GM18498 (cell line): ENCODE measurements around the gene UST.
A peak's percentile ranks its signal among the peaks of the same experiment; 100 is the strongest.
"Not testable (repeated sequence)": the region's sequence is repeated elsewhere in the genome, so short reads cannot be mapped to it uniquely, and the experiment has no call there.

Experiments used
- ATAC-seq: cut with Tn5 transposase; IDR thresholded peaks from one replicate; pipeline ENCODE4 v1.9.1; 2021; ENCODE audit warnings: mild to moderate bottlenecking, moderate library complexity; ENCODE audit not compliant: unreplicated experiment

The UST gene

DNA sequence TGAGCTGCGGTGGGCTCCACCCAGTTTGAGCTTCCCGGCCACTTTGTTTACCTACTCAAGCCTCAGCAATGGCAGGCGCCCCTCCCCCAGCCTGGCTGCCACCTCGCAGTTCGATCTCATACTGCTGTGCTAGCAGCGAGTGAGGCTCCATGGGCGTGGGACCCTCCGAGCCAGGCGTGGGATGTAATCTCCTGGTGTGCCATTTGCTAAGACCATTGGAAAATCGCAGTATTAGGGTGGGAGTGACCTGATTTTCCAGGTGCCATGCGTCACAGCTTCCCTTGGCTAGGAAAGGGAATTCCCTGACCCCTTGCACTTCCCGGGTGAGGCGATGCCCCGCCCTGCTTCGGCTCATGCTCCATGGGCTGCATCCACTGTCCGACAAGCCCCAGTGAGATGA, 117.3 kb downstream of the UST start:
- ATAC-seq = not testable (repeated sequence)

DNA sequence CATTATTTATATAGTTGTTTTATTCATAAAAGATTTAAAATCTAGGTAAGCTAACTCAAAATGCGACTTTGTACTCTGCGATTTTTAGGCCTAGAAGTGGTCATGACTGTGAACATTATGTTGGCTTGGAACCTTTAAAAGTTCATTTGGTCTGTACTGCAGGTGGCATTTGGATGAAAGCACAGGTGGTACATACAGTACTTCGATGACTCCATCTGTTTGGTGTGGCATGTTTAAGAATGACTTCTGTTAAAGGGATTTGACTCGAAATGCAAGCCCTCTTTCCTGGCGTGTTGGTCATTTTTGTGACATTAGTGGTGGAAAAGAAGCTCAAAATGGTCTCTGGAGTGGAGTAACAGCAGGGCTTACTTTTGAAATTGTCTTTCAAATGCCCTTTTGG, 118.1 kb downstream of the UST start:
- no peak for ATAC-seq

DNA sequence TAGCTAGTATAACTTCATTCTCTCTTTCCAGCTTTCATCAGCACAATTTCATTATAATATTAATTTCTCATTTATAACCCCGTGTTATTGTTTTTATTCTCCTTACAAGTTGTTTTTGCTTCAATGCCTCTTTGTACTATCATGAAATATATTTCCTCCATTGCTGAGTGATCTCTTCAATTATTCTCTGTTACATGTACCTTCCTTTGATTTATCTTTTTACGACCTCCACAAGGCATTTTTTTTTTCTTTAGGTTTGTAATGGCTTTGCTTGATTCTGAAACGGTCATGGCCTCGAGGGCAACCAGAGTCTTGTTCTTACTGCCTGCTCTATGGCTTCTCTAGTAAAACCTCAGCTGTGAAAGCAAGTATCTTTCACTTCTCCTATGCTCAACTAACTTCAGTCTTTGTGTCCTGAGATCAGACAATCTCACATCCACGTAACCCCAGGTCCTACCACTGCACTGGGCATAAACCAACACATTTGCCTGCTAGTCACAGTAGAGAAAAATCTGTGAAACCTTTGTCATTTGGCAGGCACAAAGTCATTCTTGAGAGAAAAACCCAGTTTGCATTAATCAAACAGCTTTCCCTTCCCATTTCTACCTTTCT, 119.9 kb downstream of the UST start:
- peak; percentile 99 for ATAC-seq

DNA sequence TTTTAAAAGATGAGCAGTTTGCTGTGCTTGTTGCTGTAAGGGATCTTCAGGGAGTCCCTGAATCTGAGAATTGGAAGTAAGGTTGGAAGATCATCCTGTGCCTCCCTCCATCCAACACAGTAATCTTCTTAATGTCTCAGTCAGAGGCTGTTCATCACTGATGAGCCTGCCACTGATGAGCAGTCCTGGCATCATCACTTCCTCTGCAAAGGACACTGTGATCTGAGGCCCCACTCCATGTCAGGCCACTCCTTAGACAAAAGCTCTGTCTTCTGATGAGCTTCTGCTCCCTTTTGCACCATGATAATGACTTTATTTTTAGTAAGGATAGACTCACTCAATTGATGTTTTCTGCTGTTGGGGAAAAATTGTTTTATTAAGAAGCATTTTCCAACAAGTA, 121.0 kb downstream of the UST start:
- ATAC-seq = no peak

DNA sequence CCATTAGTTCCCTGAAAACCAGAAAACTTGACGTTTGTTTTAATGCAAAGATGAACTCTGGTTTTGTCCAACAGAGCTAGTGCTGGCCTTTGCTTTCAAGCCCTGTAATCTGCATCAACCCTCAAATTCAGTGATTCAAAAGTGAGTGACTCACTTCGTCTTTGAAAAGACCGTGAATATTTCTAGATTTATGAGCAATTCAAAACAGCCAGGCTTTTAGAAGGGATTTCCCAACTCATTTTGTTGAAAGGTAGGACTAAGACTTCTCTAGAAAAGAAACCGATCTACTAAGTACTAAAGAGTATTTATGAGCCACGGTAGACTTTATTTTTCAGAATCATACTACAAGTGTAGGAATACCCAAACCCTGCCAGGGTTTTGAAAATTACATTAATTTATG, 121.5 kb downstream of the UST start:
- no peak for ATAC-seq

DNA sequence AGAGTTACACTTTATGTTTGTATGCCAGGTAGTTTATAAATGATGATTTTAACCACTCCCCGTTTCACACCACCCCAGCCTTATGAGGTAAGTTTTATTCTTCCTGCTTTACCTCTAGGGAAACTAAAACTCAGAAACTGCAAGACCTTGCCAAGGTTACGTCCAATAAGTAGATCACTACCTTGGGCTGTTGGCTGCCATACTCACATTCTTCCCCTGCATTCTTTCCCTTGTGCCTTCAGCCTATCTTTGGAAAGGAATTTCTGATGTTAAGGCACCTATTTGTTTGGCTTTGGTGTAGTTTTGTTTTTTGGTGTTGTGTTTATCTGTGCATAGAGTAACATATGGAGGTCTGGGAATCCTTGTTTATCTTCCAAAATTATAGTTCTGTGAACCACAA, 122.1 kb downstream of the UST start:
- no peak for ATAC-seq

DNA sequence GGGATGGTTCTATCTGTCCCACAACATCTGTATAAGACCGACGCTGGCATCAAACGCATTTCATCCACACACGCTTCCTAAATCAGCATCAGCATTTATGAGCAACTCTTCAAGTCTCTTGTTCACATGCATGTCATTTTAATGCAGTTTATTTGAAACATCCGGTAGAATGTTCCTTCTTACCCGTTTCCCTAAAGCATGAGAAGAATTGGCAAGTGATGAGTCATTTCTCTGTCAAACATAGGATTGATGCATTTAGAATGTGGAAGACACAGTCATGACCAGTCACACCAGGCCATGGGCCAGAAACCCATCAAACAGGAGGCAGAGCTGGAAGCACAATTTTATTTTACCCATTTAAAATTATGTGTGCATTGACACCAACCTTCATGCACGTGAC, 122.8 kb downstream of the UST start:
- ATAC-seq = no peak

DNA sequence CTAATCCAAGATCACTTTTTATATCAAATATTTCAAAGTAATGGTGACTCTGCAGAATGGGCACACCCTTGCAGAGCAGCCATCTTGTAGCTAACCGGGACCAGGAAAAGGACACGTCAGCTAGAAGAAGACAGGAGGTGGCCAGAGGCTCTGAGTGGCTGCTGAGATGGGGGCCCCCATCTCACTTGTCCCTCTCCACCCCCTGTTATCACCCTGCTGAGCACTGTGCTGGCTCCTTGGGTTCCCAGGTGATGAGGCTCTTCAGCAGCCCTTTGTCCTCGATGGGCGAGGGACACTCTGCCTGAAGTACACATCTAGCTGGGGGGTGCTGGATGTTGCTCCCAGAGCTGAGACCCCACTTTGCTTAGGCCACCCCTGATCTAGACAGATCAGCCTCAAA, 126.3 kb downstream of the UST start:
- no peak for ATAC-seq

DNA sequence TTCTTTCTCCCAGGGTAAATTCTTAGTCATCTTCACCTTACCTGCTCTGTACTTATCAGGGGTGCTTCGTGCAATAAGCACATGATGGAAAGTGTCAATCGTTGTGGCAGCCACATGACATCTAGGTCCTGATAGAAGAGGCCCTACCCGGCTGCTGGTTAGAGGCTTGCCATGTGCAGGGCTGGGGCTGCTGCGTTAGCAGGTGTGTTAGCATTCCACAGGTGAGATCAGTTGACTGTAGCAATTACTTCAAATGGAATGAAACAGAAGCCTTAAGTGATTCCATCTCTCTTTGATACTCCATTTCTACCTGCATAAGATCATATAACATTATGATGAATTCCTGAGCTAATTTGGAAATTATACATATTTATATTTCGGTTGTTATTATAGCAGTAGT, 127.0 kb downstream of the UST start:
- ATAC-seq = no peak

DNA sequence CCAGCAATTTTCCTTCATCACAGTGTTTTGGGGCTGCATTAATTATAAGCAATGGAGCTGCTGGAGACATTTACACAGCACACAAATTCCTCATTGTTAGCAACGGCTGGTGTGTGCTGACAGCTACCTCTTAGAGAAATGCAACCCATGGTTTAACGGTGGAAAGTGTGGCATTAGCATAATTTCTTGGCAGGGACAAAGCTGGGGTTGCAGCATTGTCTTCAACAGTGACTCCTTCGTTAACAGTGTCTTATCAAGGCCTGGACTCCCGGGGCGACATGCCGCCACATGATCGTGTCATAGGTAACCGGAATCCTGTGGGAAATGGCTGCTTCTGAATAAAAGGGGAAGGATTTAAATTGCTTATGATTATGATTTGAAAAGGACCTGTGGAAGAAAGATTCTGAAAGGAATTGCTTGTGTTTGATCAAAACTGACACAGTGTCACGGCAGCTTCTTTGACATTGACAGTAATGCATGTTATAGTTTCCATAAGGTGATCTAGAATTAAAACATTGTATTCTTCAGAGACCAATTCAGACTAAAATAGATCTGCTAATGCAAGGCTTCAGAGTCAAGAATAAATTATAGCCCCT, 128.0 kb downstream of the UST start:
- ATAC-seq = no peak

DNA sequence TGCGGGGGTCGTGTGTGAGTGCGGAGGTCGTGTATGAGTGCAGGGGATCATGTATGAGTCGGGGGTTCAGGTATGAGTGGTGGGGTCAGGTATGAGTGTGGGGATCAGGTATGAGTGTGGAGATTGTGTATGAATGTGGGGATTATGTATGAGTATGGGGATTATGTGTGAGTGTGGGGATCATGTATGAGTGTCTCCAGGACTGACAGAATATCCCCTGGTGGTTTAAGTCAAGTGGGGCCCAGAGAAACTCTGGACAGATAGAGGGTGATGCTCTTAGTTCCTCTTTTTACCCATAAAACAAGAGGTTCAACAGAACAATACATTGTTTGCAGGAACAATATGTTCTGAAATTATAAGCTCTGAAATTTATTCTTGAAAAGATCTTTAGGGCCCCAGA, 131.9 kb downstream of the UST start:
- ATAC-seq = no peak

DNA sequence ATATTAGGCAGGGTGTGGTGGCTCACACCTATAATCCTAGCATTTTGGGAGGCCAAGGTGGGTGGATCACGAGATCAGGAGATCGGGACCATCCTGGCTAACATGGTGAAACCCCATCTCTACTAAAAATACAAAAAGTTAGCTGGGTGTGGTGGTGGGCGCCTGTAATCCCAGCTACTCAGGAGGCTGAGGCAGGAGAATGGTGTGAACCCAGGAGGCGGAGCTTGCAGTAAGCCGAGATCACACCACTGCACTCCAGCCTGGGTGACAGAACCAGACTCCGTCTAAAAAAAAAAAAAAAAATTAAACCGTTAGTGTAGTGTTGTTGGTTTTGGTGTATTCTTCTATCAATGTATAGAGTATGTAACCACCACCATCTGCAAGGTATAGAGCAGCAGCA, 133.9 kb downstream of the UST start:
- not testable (repeated sequence) for ATAC-seq

DNA sequence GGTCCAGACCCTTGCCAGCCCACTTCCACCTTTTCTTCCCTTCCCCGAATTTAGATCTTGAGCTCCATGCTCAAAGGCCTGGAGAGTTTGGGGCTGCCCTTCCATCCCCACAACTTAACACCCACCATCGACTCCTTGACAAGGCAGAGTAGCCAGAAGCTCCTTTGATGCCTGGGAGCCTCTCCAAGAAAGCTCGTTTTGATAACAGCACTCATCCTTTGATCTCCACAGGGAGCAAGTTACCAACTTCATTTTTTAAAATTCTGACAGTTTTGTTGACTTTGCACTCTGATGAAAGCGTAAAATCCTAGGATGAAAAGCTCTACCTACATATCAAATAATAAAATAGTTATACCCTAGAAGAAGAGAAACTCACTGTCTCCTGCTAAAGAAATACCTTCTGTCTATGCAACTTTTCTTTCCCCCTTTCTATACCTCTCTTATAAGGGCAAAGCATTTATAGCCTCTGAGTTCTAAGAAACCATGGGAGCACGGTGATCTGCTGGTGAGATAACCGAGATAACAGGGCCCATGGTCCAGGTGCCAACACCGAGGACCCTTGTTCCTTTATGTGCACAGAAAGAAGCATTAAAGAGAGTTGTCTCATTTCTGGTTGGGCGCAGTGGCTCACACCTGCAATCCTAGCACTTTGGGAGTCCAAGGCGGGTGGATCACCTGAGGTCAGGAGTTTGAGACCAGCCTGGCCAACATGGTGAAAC, 134.9 kb downstream of the UST start:
- no peak for ATAC-seq

DNA sequence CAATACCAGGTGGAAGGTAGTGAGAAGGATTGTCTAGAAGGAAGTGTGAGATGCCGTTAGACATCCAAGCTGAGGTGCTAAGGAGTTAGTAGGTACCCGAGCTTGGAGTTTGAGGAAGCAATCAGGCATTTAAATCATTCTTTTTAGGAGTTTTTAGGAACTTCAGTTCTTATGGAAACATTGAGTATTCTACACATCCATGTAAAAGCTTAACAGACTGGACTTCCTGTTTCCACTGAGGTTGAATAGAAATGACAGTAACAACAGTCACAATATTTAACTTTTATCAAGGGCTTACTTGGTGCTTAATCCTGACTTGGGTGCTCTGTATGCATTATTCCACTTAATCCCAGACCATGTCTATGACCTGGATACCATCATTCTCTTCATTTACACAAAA, 136.4 kb downstream of the UST start:
- ATAC-seq = no peak

DNA sequence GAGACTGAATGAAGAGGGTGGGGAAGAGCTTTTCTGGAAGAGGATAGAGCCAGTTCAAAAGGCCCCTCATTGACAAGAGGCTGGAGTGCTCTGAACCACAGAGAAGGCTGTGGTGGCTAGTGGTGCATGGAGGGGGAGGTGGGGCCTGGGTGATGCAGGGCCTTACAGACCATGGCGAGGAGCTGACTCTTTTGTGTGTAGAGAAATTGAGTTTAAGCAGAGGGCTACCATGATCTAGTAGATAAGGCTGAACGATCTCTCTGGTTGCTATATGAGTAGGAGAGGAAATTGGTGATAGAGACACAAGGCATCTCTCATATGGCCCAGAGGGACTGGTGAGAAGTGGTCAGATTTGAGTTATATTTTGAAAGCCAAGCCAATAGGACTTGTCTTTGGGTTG, 137.6 kb downstream of the UST start:
- peak; percentile 76 for ATAC-seq

DNA sequence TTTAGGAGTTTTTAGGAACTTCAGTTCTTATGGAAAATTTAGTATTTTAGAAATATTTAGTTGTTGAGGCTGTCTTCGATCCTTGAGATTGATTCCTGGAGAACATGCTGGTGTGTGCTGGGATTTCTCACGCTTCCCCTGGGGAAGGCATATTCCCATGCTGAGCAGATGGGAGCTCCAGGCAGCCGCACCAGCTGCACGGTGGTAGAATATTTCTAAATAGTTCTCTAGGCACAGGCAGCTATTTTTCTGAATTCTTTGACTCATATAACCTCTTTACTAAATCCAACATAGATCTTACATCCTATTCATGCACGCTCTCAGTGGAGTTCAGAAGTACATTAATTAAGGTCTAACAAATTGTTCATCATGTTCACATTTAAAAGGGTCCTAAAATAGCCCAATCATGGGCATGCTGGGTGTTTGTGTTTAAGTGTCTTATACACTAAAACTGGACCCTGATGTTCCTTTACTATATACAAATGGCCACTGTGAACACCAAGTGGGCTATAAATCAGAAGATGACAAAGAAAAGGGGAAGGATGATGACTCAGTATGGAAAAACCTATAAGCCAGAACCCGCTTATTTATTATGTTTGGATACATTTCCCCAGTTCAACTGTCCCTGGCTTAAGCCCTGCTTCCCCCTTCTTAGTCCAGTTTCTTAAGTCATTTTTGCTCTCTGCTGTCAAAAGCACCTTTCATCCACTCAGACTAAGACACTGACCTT, 138.5 kb downstream of the UST start:
- no peak for ATAC-seq

DNA sequence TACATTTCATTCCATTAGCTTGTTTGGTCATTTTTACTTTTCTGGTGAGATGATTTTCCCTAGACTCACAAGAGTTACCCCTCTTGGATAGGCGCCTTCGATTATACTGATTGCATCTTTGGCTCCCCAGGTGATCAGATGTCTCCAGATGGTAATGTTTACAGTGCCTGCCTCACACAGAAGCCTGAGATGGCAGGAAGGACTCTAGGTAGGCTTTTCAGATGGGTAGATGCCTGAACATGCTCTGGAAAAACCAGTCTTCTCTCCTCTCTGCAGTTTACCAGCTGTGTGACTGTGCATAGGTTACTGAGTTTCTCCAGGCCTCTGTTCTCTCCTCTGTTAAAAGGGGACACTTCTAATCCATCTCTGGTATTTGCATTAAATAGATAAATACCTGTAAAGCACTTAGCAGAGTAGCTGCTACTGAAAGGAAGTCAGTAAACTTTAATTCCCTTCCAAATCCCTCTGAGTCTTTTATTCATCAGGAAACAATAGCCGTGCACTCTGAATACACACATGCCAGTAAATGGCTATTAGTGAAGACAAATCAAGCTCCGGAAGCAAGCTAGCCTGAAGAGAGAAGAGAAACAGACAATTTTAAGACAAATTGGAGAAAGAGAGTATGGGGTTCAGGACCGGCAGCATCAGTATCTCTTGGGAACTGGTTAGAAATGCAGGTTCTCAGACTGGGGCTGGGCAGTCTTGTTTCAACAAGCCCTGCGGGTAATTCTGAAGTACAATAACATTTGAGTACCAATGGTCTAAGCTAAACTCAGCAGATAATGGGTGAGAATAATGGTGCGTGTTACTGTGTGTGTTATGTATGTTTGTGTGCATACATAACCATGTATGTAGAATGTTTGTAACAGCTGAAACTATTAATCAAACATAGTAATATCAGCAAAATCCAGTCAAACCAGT, 139.4 kb downstream of the UST start:
- no peak for ATAC-seq

DNA sequence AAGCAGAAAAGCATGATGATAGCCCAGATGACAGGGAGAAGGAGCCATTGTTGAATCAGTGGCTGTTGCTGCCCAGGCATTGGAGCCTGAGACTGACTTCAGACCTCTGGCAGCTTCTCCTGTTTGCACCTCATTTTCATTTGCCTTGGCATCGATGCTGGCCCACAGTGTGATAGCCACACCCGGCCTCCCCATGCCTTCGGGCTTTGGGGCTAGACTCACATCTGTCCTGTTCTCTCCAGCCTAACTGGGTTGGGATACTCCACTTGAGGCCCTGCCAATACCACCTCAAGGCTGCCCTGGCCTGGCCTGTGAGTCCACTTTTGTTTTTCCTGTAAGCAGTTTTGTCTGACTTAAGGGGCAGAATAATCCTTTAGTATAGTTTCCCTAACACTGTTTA, 140.4 kb downstream of the UST start:
- no peak for ATAC-seq

DNA sequence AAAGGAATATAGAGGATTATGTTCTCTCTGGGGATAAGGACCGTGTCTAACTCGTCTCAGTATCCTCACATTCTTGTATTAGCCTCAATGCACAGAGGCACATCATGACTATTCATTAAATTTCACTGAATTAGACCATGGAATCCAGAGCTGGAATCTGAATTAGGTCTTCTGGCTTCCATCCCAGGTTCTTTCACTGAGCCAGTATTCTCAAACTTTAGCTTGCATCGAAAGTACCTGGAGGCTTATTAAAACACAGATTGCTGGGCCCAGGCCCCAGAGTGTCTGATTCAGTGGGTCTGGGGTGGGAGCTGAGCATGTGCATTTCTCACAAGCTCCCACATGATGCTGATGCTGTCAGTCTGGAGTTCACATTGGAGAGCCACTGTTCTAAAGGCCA, 142.0 kb downstream of the UST start:
- ATAC-seq = no peak

DNA sequence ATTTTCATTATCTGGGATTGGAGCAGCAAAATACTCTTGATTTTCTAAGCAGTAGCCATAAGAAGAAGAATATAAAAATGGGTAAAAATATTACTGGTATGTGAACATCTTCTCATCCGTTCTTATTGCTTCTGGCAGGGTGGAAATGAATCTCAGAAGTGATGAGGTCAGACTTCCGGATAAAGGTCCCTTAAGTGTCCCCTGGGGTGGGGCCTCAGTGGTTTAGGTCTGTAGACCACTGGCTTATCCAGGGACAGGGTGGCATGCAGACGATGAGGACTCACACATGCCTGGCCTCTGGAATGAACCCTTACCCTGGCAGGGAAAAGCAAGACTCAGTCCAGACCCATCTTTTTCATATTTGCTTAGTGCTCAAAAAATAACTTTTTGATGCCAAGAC, 143.3 kb downstream of the UST start:
- ATAC-seq = no peak
